ENCODE measurements around the gene ZNF439. TPM values are rescaled to one million over a fixed set of nuclear protein-coding genes. Genes with fewer than 3 reads are reported as not detected.
"Not testable (repeated sequence)": the region's sequence is repeated elsewhere in the genome, so short reads cannot be mapped to it uniquely, and the experiment has no call there.

The ZNF439 gene
- total and polyA plus RNA-seq, 2 donors (not counting 1 experiment from before 2014, with no cell fraction given): 19.7 to 48.6 TPM

GRCh38 chr19:11887611-11888531, 39.3 kb downstream of the ZNF439 start, which contains the start of gene ZNF69:
ZNF69 (plus strand) TSS chr19:11887782; CDS start chr19:11887924, 142 bp downstream.
- no peak for TF ChIP-seq EZH2 (IDR thresholded peaks at IDR 0.05; ENCODE audit: borderline replicate concordance, insufficient read depth, low read depth, low read length, poor library complexity, severe bottlenecking)
- no peak for TF ChIP-seq CTCF (IDR thresholded peaks at IDR 0.05)
- Histone ChIP-seq H3K9me3 (ENCODE audit: control extremely low read depth in 1 of 3, control insufficient read depth in 2 of 3, insufficient read depth in 1 of 3, low read length in 2 of 3) (peaks cover 0 to 13% (median 0%) of the 10 kb centered on the region in 3 donors), H3K4me3 (ENCODE audit: control extremely low read depth in 1 of 5, extremely low read depth in 1 of 5, insufficient read depth in 1 of 5, low read depth in 2 of 5, low read length in 4 of 5) (peak within 1 kb of the TSS; percentile 50 to 92 (median 80)), H3K27ac (ENCODE audit: low read length in 2 of 2) (peak within 1 kb of the TSS in 1 of 2 donors; percentile 47), H3K4me1 (ENCODE audit: control insufficient read depth in 2 of 2, insufficient read depth in 2 of 2, low read length in 2 of 2) (peaks cover 8 to 17% of the 10 kb centered on the region in 2 donors), H3K79me2 (ENCODE audit: control insufficient read depth, insufficient read depth, low read length) (peaks cover 3% of the 10 kb centered on the region), H3K9ac (ENCODE audit: low read length) (peak within 1 kb of the TSS; percentile 81), H3K4me2 (replicated peaks; ENCODE audit: low read depth, low read length, poor library complexity, severe bottlenecking) (peak within 1 kb of the TSS; percentile 92), H3K36me3 (replicated peaks in 1 of 2; ENCODE audit: control extremely low read depth in 1 of 2, control insufficient read depth in 1 of 2, extremely low read depth in 1 of 2, insufficient read depth in 2 of 2, low read length in 1 of 2) (no peaks in the 10 kb centered on the region), H3K27me3 (replicated peaks in 1 of 4; ENCODE audit: control extremely low read depth in 1 of 4, control insufficient read depth in 3 of 4, insufficient read depth in 4 of 4, low read length in 3 of 4) (no peaks in the 10 kb centered on the region), H4K20me1 (ENCODE audit: control insufficient read depth, insufficient read depth, low read length, poor library complexity, severe bottlenecking) (no peaks in the 10 kb centered on the region), H2AFZ (ENCODE audit: insufficient read depth, low read depth, low read length, poor library complexity, severe bottlenecking) (peak within 1 kb of the TSS; percentile 90)
- no peaks in the 10 kb centered on the region for H3K27me3 Mint-ChIP-seq
- under 1% methylated on average over 55 of the region's 56 CpGs for WGBS (ENCODE audit: insufficient coverage)
- intact Hi-C loops (cut with micrococcal nuclease): no loop called here
- peaks cover 24% of the 10 kb centered on the region for H3K4me1 Mint-ChIP-seq
- POLR2A ChIA-PET: interaction anchor here (0.7 kb wide), 1 partner anchor 99 kb away, joined by 3 read pairs; no protein-coding TSS in a partner anchor
- CTCF ChIA-PET: interaction anchor here (0.6 to 0.8 kb wide), 2 partner anchors 36 to 188 kb away, joined by 3 read pairs; no protein-coding TSS in a partner anchor
- H3K27ac Mint-ChIP-seq: peak within 1 kb of the TSS; percentile 78
- ATAC-seq (ENCODE audit: low read depth) (peak; percentile 85), DNase-seq (peak; percentile 68)
- H3K4me3 Mint-ChIP-seq: peak within 1 kb of the TSS; percentile 92
- H3K9me3 Mint-ChIP-seq (ENCODE audit: insufficient read depth): peaks cover 3% of the 10 kb centered on the region

GRCh38 chr19:11889901-11890300, 41.4 kb downstream of the ZNF439 start:
- 100% methylated on average over 4 of the region's 6 CpGs for WGBS (ENCODE audit: insufficient coverage)
- POLR2A ChIA-PET; H3K27me3 Mint-ChIP-seq; H3K4me3 ChIP-seq (ENCODE audit: control extremely low read depth in 1 of 5, extremely low read depth in 1 of 5, insufficient read depth in 1 of 5, low read depth in 2 of 5, low read length in 4 of 5); H3K27me3 ChIP-seq (replicated peaks in 1 of 4; ENCODE audit: control extremely low read depth in 1 of 4, control insufficient read depth in 3 of 4, insufficient read depth in 4 of 4, low read length in 3 of 4); intact Hi-C loops (cut with micrococcal nuclease); H3K27ac ChIP-seq (ENCODE audit: low read length in 2 of 2); ATAC-seq (ENCODE audit: low read depth); CTCF ChIA-PET; H3K9me3 Mint-ChIP-seq (ENCODE audit: insufficient read depth); H3K4me2 ChIP-seq (replicated peaks; ENCODE audit: low read depth, low read length, poor library complexity, severe bottlenecking); DNase-seq; H3K79me2 ChIP-seq (ENCODE audit: control insufficient read depth, insufficient read depth, low read length); H3K9ac ChIP-seq (ENCODE audit: low read length); H4K20me1 ChIP-seq (ENCODE audit: control insufficient read depth, insufficient read depth, low read length, poor library complexity, severe bottlenecking); H3K36me3 ChIP-seq (replicated peaks in 1 of 2; ENCODE audit: control extremely low read depth in 1 of 2, control insufficient read depth in 1 of 2, extremely low read depth in 1 of 2, insufficient read depth in 2 of 2, low read length in 1 of 2); H2AFZ ChIP-seq (ENCODE audit: insufficient read depth, low read depth, low read length, poor library complexity, severe bottlenecking); H3K27ac Mint-ChIP-seq: not testable (repeated sequence)
- Mint-ChIP-seq H3K4me1 (peaks cover 24% of the 10 kb centered on the region), H3K4me3 (peak overlapping the region; percentile 52)
- peaks cover 8 to 17% of the 10 kb centered on the region in 2 donors for H3K4me1 ChIP-seq (ENCODE audit: control insufficient read depth in 2 of 2, insufficient read depth in 2 of 2, low read length in 2 of 2)
- peaks cover 0 to 13% (median 0%) of the 10 kb centered on the region in 3 donors for H3K9me3 ChIP-seq (ENCODE audit: control extremely low read depth in 1 of 3, control insufficient read depth in 2 of 3, insufficient read depth in 1 of 3, low read length in 2 of 3)
